Naive thymus-derived CD4-positive, alpha-beta T cell (primary cell): ENCODE data around the gene PDHA2. TPM values are rescaled to one million over a fixed set of nuclear protein-coding genes. Genes with fewer than 3 reads are reported as not detected.
"Not testable (repeated sequence)": the region's sequence is repeated elsewhere in the genome, so short reads cannot be mapped to it uniquely, and the experiment has no call there.

Experiments
- ATAC-seq: fragments of 150-1000 bp; cut with Tn5 transposase; 2 replicates; pipeline ENCODE4 v1.10.0; 2021; ENCODE audit warnings: mild to moderate bottlenecking, moderate library complexity
- CTCF ChIA-PET: fragments of 350-600 bp; sonication (Branson Sonifier 250); formaldehyde crosslinking; loops from one replicate; lab custom pipeline; 2021; ENCODE audit warnings: antibody characterized with exemption; lab: Charles Lee
- POLR2A ChIA-PET: fragments of 350-600 bp; sonication (Branson Sonifier 250); formaldehyde crosslinking; loops from one replicate; lab custom pipeline; 2021; ENCODE audit warnings: antibody characterized with exemption, inconsistent platforms; lab: Charles Lee
- DNase-seq, 9 donors: peaks; one replicate each; pipeline versions ENCODE4 v3.0.0 to v3.0.0-alpha.2; 2020 to 2022; ENCODE audit warnings: mixed read lengths in 1 of 9
- H3K27ac ChIP-seq: one replicate; pipeline ENCODE4 v1.7.0; 2013; ENCODE audit warnings: mild to moderate bottlenecking, low read depth, low read length, moderate library complexity
- H3K27me3 ChIP-seq, 2 donors: one replicate each; pipeline ENCODE4 v1.7.0; 2013; ENCODE audit warnings: low read length in 2 of 2, mild to moderate bottlenecking in 2 of 2, moderate library complexity in 2 of 2; ENCODE audit not compliant: control insufficient read depth in 2 of 2, insufficient read depth in 2 of 2
- H3K36me3 ChIP-seq, 3 experiments: 1 replicate in 2 of 3; 2 replicates in 1 of 3; pipeline ENCODE4 v1.7.0; 2013; ENCODE audit warnings: low read length in 3 of 3, mild to moderate bottlenecking in 3 of 3, moderate library complexity in 1 of 3; ENCODE audit not compliant: insufficient read depth in 3 of 3, control insufficient read depth in 2 of 3
- H3K4me1 ChIP-seq, 2 donors: one replicate each; pipeline ENCODE4 v1.7.0; 2013; ENCODE audit warnings: low read length in 2 of 2, mild to moderate bottlenecking in 2 of 2, moderate library complexity in 1 of 2; ENCODE audit not compliant: control insufficient read depth in 2 of 2, insufficient read depth in 2 of 2
- H3K4me3 ChIP-seq: 2 replicates; pipeline ENCODE4 v1.7.0; 2013; ENCODE audit warnings: mild to moderate bottlenecking, low read length
- H3K9me3 ChIP-seq, 3 experiments: 1 replicate in 2 of 3; 2 replicates in 1 of 3; pipeline ENCODE4 v1.7.0; 2013; ENCODE audit warnings: low read length in 3 of 3; ENCODE audit not compliant: control insufficient read depth in 2 of 3
- H3K27ac Mint-ChIP-seq, 9 donors: one replicate each; pipeline ENCODE4 v1.8.0; 2020 to 2022; ENCODE audit warnings: mixed read lengths in 9 of 9, mild to moderate bottlenecking in 8 of 9, moderate library complexity in 5 of 9, inconsistent platforms in 2 of 9
- H3K27me3 Mint-ChIP-seq, 5 donors: one replicate each; pipeline ENCODE4 v1.8.0; 2021 to 2022; ENCODE audit warnings: mixed read lengths in 5 of 5, mild to moderate bottlenecking in 1 of 5
- H3K36me3 Mint-ChIP-seq, 5 donors: one replicate each; pipeline ENCODE4 v1.8.0; 2020 to 2022; ENCODE audit warnings: mixed read lengths in 5 of 5, mild to moderate bottlenecking in 3 of 5, inconsistent platforms in 1 of 5
- H3K4me1 Mint-ChIP-seq, 7 donors: one replicate each; pipeline ENCODE4 v1.8.0; 2020 to 2022; ENCODE audit warnings: mixed read lengths in 7 of 7, mild to moderate bottlenecking in 3 of 7, inconsistent platforms in 1 of 7
- H3K4me3 Mint-ChIP-seq, 10 donors: one replicate each; pipeline ENCODE4 v1.8.0; 2020 to 2022; ENCODE audit warnings: mild to moderate bottlenecking in 10 of 10, mixed read lengths in 10 of 10, moderate library complexity in 6 of 10, inconsistent platforms in 2 of 10
- H3K9me3 Mint-ChIP-seq, 11 donors: one replicate each; pipeline ENCODE4 v1.8.0; 2020 to 2022; ENCODE audit warnings: mixed read lengths in 11 of 11, mild to moderate bottlenecking in 4 of 11, inconsistent platforms in 1 of 11, moderate library complexity in 1 of 11
- intact Hi-C, 2 donors: fragments of 100-400 bp; cut with micrococcal nuclease; formaldehyde crosslinking; loops; one replicate each; pipeline ENCODE4 v1.15.1; 2023
- polyA plus RNA-seq, 2 donors: library from polyadenylated mRNA; unstranded; fragments of 300-500 nt; fragmentation: Illumina TruSeq; gene quantifications; one replicate each; pipeline ENCODE4 v1.2.3, GENCODE V29; 2021
- total RNA-seq, 6 experiments: library from RNA in 5 of 6; stranded (reverse) in 5 of 6; gene quantifications; 1 replicate in 5 of 6; 2 replicates in 1 of 6; pipeline ENCODE4 v1.2.3 and lab custom pipeline; 2021 to 2026

PDHA2 gene
- total and polyA plus RNA-seq, 7 experiments from 2014 or later: not detected

- CTCF ChIA-PET, H3K27me3 Mint-ChIP-seq, H3K4me1 ChIP-seq, H3K4me3 ChIP-seq, H3K36me3 Mint-ChIP-seq, H3K27ac ChIP-seq, POLR2A ChIA-PET, H3K36me3 ChIP-seq, H3K4me3 Mint-ChIP-seq, ATAC-seq, H3K27me3 ChIP-seq, DNase-seq, intact Hi-C loops, H3K4me1 Mint-ChIP-seq, H3K27ac Mint-ChIP-seq: not testable (repeated sequence)
- H3K9me3 Mint-ChIP-seq: peaks cover 3 to 32% (median 9%) of the 10 kb centered on the region in 11 donors
- peaks cover 0 to 14% (median 0%) of the 10 kb centered on the region in 3 experiments for H3K9me3 ChIP-seq
These were observed 29.5 kb downstream of the PDHA2 start for GRCh38 chr4:95869414-95869813.

- ChIA-PET POLR2A (no interaction called here), CTCF (no interaction called here)
- Mint-ChIP-seq H3K36me3 (no peaks in the 10 kb centered on the region), H3K4me1 (no peaks in the 10 kb centered on the region), H3K27ac (no peak overlapping the region), H3K9me3 (peaks cover 3 to 32% (median 10%) of the 10 kb centered on the region in 11 donors), H3K4me3 (no peak overlapping the region), H3K27me3 (no peaks in the 10 kb centered on the region)
- H3K4me1 ChIP-seq: no peaks in the 10 kb centered on the region
- no peak overlapping the region for H3K27ac ChIP-seq
- no peaks in the 10 kb centered on the region for H3K36me3 ChIP-seq
- no peaks in the 10 kb centered on the region for H3K27me3 ChIP-seq
- peaks cover 0 to 14% (median 0%) of the 10 kb centered on the region in 3 experiments for H3K9me3 ChIP-seq
- intact Hi-C loops: no loop called here
- no peak for DNase-seq
- H3K4me3 ChIP-seq: no peak overlapping the region
- ATAC-seq: no peak
These were observed 30.1 kb downstream of the PDHA2 start for GRCh38 chr4:95869961-95870500.

GRCh38 chr4:95877636-95878035 is 37.7 kb downstream of the PDHA2 start:
- Histone ChIP-seq H3K27ac (no peak overlapping the region), H3K4me3 (no peak overlapping the region), H3K9me3 (no peaks in the 10 kb centered on the region), H3K36me3 (no peaks in the 10 kb centered on the region), H3K4me1 (no peaks in the 10 kb centered on the region), H3K27me3 (no peaks in the 10 kb centered on the region)
- no peak for DNase-seq
- no peak overlapping the region for H3K27ac Mint-ChIP-seq
- H3K36me3 Mint-ChIP-seq: no peaks in the 10 kb centered on the region
- ATAC-seq: no peak
- ChIA-PET CTCF (no interaction called here), POLR2A (no interaction called here)
- H3K4me1 Mint-ChIP-seq: no peaks in the 10 kb centered on the region
- intact Hi-C loops: no loop called here
- H3K27me3 Mint-ChIP-seq: no peaks in the 10 kb centered on the region
- H3K9me3 Mint-ChIP-seq: peaks cover 0 to 12% (median 3%) of the 10 kb centered on the region in 11 donors
- H3K4me3 Mint-ChIP-seq: no peak overlapping the region

GRCh38 chr4:95887551-95887950 is 47.7 kb downstream of the PDHA2 start:
- Mint-ChIP-seq H3K36me3 (no peaks in the 10 kb centered on the region), H3K4me1 (no peaks in the 10 kb centered on the region), H3K4me3 (no peak overlapping the region), H3K27ac (no peak overlapping the region), H3K9me3 (peaks cover 2 to 28% (median 5%) of the 10 kb centered on the region in 11 donors), H3K27me3 (no peaks in the 10 kb centered on the region)
- no peak for ATAC-seq
- Histone ChIP-seq H3K27ac (no peak overlapping the region), H3K36me3 (no peaks in the 10 kb centered on the region), H3K9me3 (no peaks in the 10 kb centered on the region), H3K4me1 (no peaks in the 10 kb centered on the region), H3K4me3 (no peak overlapping the region), H3K27me3 (no peaks in the 10 kb centered on the region)
- POLR2A ChIA-PET: no interaction called here
- intact Hi-C loops: no loop called here
- no peak for DNase-seq
- CTCF ChIA-PET: no interaction called here

- no peaks in the 10 kb centered on the region for H3K9me3 ChIP-seq
- CTCF ChIA-PET: interaction anchor here (0.7 kb wide), 1 partner anchor 31 kb away, joined by 3 read pairs; no protein-coding TSS in a partner anchor
- no peak for ATAC-seq
- Mint-ChIP-seq H3K27me3 (no peaks in the 10 kb centered on the region), H3K4me1 (no peaks in the 10 kb centered on the region), H3K36me3 (no peaks in the 10 kb centered on the region), H3K4me3 (no peak overlapping the region), H3K27ac (no peak overlapping the region), H3K9me3 (peaks cover 0 to 14% (median 6%) of the 10 kb centered on the region in 11 donors)
- no peak overlapping the region for H3K4me3 ChIP-seq
- intact Hi-C loops: no loop called here
- H3K36me3 ChIP-seq: no peaks in the 10 kb centered on the region
- H3K27ac ChIP-seq: no peak overlapping the region
- no peaks in the 10 kb centered on the region for H3K27me3 ChIP-seq
- H3K4me1 ChIP-seq: no peaks in the 10 kb centered on the region
- POLR2A ChIA-PET: no interaction called here
- DNase-seq: no peak
These were observed 49.8 kb downstream of the PDHA2 start for GRCh38 chr4:95889662-95890061.
